DMS53 treated with DMSO at 0.1 percent for 48 hours (cell line): ENCODE data around the gene PLA2G3.

Experiments
- DNase-seq: peaks from one replicate; lab custom pipeline; 2025; ENCODE audit not compliant: unreplicated experiment; lab: John Stamatoyannopoulos, UW

The PLA2G3 gene

DNA sequence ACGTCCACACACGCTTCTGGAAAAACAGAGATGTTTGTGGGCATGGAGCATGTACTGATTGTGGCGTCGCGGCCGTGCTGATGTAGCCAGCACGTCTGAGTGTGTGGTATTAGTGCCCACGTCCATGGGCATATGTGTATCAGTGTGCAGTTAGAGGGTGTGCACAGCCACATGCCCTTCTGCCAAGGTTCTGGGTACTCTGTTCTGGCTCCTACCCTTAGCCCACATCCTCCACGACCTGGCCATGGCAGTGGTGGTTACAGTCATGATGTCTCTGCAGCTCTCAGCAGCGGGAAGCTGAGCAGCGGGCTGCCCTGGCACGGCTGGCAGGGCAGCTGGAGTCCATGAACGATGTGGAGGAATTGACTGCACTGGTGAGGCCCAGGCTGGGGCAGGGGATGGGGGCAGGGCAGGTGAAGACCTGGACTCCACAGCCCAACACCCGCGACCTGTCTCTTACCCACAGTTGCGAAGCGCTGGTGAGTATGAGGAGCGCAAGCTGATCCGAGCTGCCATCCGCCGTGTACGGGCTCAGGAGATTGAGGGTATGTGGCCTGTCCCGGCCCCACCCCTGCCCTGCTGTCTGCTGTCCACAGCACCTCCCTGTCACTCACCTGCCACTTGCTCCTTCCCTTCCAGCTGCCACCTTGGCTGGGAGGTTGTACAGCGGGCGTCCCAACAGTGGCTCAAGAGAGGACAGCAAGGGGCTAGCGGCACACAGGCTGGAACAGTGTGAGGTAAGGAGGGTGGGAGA lies 51.9 kb downstream of the PLA2G3 start:
- DNase-seq: no peak

DNA sequence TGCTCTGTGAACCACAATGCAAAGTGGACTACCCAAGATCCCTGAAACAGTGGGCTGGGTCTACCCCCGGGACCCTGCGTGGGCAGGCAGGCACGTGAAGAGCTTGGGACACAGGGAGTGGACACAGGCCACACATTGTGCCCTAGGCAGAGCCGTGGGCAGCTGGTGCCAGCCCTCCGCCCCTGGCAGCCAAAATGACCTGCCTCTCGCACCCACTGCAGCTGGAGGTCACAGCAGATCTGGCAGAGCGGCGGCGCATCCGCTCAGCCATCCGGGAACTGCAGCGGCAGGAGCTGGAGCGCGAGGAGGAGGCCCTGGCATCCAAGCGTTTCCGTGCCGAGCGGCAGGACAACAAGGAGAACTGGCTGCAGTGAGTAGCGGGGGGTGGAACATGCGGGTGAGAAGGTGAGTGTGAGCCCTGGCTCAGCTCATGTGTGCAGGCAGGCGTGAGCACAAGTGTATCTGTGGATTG lies 52.5 kb downstream of the PLA2G3 start:
- DNase-seq: no peak

DNA sequence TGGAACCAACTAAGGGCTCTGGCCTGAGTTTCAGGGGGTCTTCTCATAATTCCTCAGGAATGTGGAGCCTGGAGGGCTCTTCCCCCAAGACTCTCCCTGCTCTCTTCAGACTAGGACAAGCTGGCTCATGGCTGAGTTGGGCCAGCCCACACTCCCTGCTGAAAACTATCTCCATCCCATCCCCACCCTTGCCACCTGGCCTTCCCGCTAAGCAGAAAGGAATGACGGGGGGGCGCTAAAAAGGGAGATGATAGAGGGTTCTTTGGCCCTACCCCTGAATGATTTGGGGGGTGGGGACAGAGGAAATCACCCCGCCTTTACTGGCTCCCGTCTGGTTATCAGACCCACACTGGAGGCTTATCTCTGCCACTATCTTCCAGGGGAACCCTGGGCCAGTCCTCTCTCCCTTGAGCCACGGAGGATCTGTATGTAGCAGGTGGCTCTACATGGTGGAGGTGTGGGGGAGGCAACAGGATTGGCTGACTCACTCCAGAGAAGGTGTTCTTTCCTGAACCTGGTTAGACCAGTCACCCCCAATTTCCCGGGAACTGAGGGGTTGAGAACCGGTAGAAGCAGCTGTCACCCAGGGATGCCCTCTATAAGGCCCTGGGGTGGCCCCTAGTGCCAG lies 53.5 kb downstream of the PLA2G3 start:
- no peak for DNase-seq

DNA sequence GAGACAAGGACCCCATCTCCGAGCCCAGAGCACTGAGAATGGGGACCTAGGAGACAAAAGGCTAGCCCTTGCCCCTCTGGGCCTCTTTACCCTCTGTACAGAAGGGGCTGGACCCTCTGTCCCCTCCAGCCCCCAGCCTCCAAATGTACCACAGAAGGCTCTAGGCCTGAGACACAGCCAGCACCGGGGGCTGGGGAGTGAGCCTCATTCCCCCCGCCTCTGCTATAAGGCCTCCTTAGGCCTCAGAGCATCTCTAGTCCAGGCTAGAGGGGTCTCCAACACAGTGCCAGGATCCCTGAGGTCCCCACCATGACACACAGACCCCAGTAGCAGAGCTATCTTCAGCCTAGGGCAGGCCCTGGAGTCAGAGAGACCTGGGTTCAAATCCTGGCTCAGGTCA lies 54.4 kb downstream of the PLA2G3 start:
- no peak for DNase-seq

DNA sequence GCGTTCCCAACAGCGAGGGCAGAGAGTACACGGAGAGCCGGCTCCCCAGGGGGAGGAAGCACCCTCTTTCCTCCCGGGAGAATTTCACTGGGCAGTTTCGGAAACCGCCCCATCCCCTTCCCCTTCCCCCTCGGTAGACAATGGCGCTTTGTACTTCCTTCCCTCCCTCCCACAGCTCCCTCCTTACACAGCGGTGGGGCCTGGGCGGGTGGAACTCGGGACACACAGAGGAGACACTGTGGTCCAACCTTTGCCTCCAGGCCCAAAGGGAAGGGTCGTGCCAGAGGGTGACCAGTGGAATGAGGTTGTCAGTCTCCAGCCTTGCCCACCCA lies 54.8 kb downstream of the PLA2G3 start:
- no peak for DNase-seq

DNA sequence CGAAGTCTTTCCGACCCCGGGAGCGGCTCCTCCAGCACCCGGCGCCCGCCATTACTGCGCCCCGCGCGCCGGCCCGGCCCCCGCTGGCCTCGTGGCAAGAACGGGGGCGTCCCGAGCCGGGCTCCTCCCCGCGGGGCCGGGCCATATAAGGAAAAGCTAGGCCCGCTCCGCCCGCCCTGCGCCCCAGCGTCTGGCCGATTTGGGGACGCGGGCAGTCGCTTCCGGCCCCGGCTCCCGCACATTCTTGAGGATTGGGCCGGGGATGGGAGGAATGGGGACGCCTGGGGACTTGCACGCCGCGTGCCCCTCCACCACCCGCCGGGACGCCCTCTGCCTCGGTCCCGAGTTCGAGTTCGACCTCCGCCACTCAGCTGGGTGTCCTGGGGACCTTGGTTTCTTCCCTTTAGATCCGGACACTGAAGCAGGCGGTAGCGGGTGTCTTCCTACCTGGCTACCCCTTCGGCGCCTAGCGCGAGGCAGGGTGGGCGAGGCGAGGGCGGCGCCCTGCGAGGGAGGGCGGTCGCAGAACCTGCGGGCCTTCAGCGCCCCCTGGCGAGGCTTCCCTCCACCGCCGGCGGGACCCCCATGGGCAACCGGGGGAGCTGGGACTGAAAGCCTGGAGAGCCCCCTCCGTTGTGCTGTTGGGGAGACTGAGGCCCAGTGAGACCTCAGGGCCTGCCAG lies 55.4 kb downstream of the PLA2G3 start:
- no peak for DNase-seq
